Measurements from ENCODE around the gene UFD1. TPM values are rescaled to one million over a fixed set of nuclear protein-coding genes. Genes with fewer than 3 reads are reported as not detected.

Gene UFD1
- total RNA-seq, 1 donor from 2014 or later: 48.0 TPM

GRCh38 chr22:19419464-19420178 lies 59.4 kb downstream of the UFD1 start:
- H3K27ac Mint-ChIP-seq (ENCODE audit: unreplicated experiment): no peak overlapping the region
- peaks cover 6% of the 10 kb centered on the region for H3K27me3 Mint-ChIP-seq (ENCODE audit: unreplicated experiment)
- peaks cover 25% of the 10 kb centered on the region for H3K4me1 Mint-ChIP-seq (ENCODE audit: low read depth, unreplicated experiment)
- H3K4me3 Mint-ChIP-seq (ENCODE audit: unreplicated experiment): no peak overlapping the region
- no peaks in the 10 kb centered on the region for H3K36me3 Mint-ChIP-seq (ENCODE audit: unreplicated experiment)
- DNase-seq: no peak
- no peak for TF ChIP-seq CTCF (IDR thresholded peaks at IDR 0.05; ENCODE audit: partially characterized antibody, unreplicated experiment)
- H3K9me3 Mint-ChIP-seq (ENCODE audit: unreplicated experiment): peaks cover 4% of the 10 kb centered on the region

GRCh38 chr22:19419086-19419463 lies 59.9 kb downstream of the UFD1 start:
- Mint-ChIP-seq H3K36me3 (ENCODE audit: unreplicated experiment) (no peaks in the 10 kb centered on the region), H3K27ac (ENCODE audit: unreplicated experiment) (no peak overlapping the region), H3K4me3 (ENCODE audit: unreplicated experiment) (no peak overlapping the region), H3K4me1 (ENCODE audit: low read depth, unreplicated experiment) (peaks cover 25% of the 10 kb centered on the region), H3K27me3 (ENCODE audit: unreplicated experiment) (peaks cover 4% of the 10 kb centered on the region), H3K9me3 (ENCODE audit: unreplicated experiment) (peaks cover 4% of the 10 kb centered on the region)
- no peak for DNase-seq
- no peak for TF ChIP-seq CTCF (IDR thresholded peaks at IDR 0.05; ENCODE audit: partially characterized antibody, unreplicated experiment)

- no peaks in the 10 kb centered on the region for H3K36me3 Mint-ChIP-seq (ENCODE audit: unreplicated experiment)
- no peak for DNase-seq
- TF ChIP-seq CTCF (IDR thresholded peaks at IDR 0.05; ENCODE audit: partially characterized antibody, unreplicated experiment): no peak
- H3K4me1 Mint-ChIP-seq (ENCODE audit: low read depth, unreplicated experiment): peaks cover 10% of the 10 kb centered on the region
- H3K27ac Mint-ChIP-seq (ENCODE audit: unreplicated experiment): peak overlapping the region; percentile 34
- no peaks in the 10 kb centered on the region for H3K27me3 Mint-ChIP-seq (ENCODE audit: unreplicated experiment)
- H3K4me3 Mint-ChIP-seq (ENCODE audit: unreplicated experiment): no peak overlapping the region
- no peaks in the 10 kb centered on the region for H3K9me3 Mint-ChIP-seq (ENCODE audit: unreplicated experiment)
These were observed 66.1 kb downstream of the UFD1 start for GRCh38 chr22:19412923-19413322.

- Mint-ChIP-seq H3K4me1 (ENCODE audit: low read depth, unreplicated experiment) (peaks cover 10% of the 10 kb centered on the region), H3K27me3 (ENCODE audit: unreplicated experiment) (no peaks in the 10 kb centered on the region), H3K4me3 (ENCODE audit: unreplicated experiment) (no peak overlapping the region), H3K9me3 (ENCODE audit: unreplicated experiment) (no peaks in the 10 kb centered on the region), H3K36me3 (ENCODE audit: unreplicated experiment) (no peaks in the 10 kb centered on the region), H3K27ac (ENCODE audit: unreplicated experiment) (no peak overlapping the region)
- TF ChIP-seq CTCF (IDR thresholded peaks at IDR 0.05; ENCODE audit: partially characterized antibody, unreplicated experiment): no peak
- DNase-seq: no peak
These were observed 66.5 kb downstream of the UFD1 start for GRCh38 chr22:19412478-19412877.

- Mint-ChIP-seq H3K4me3 (ENCODE audit: unreplicated experiment) (no peak overlapping the region), H3K4me1 (ENCODE audit: low read depth, unreplicated experiment) (peaks cover 10% of the 10 kb centered on the region)
These were observed 67.3 kb downstream of the UFD1 start for GRCh38 chr22:19411690-19412045.

More at GRCh38 chr22:19411690-19412045, 67.3 kb downstream of the UFD1 start:
- TF ChIP-seq CTCF (IDR thresholded peaks at IDR 0.05; ENCODE audit: partially characterized antibody, unreplicated experiment): no peak
- DNase-seq: no peak
- no peaks in the 10 kb centered on the region for H3K36me3 Mint-ChIP-seq (ENCODE audit: unreplicated experiment)
- no peaks in the 10 kb centered on the region for H3K9me3 Mint-ChIP-seq (ENCODE audit: unreplicated experiment)
- H3K27ac Mint-ChIP-seq (ENCODE audit: unreplicated experiment): no peak overlapping the region
- H3K27me3 Mint-ChIP-seq (ENCODE audit: unreplicated experiment): no peaks in the 10 kb centered on the region

Data from glutamatergic neuron (in vitro differentiated cells).